AG08395 (cell line): Measurements from ENCODE around the gene TMEM116.
"Not testable (repeated sequence)": the region's sequence is repeated elsewhere in the genome, so short reads cannot be mapped to it uniquely, and the experiment has no call there.

ENCODE experiments used
- DNase-seq: peaks from one replicate; pipeline ENCODE4 v3.0.0; 2012; ENCODE audit warnings: mixed read lengths, low spot score

TMEM116 gene

DNA sequence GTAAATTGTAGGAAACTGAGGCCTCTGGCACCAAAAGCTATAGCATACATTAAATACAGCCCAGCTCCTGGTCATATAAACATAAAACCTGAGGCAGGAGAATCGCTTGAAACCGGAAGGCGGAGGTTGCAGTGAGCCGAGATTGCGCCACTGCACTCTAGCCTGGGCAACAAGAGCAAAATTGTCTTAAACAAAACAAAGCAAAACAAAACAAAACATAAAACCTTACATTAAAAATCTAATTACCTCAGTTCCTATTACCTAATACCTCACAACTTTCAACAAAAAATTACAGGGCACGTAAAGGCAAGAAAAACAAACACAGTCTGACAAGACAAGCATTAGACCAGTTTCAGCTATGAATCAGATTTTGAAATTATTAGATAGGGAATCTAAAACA lies 36.7 kb downstream of the TMEM116 start:
- DNase-seq: no peak

- no peak for DNase-seq
These were observed 37.6 kb downstream of the TMEM116 start for GRCh38 chr12:111975161-111975931.

GRCh38 chr12:111971800-111972199 lies 41.2 kb downstream of the TMEM116 start:
- no peak for DNase-seq

- DNase-seq: no peak
These were observed 48.0 kb downstream of the TMEM116 start for GRCh38 chr12:111964935-111965334.

GRCh38 chr12:111959518-111959917 lies 53.4 kb downstream of the TMEM116 start:
- not testable (repeated sequence) for DNase-seq

GRCh38 chr12:111957224-111957623 lies 55.7 kb downstream of the TMEM116 start:
- not testable (repeated sequence) for DNase-seq

DNA sequence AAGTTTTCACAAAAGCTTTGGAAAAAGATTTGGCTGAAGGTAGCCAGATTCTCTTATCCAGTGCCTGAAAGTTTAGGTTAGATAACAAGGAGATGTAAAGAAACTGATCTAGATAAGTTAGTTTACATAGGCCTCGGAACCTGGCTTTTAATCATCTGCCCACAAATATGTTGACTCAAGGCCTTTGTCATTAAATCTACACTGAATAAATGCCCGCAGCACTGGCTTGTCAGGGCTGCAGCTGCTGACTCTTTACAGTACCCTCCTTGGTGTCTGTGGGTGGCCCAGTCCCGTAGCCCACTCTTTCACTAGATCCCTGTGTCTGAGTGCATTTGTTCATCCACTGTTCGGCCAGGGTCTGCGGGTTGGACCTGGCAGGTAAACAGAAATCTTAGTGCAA lies 58.0 kb downstream of the TMEM116 start:
- DNase-seq: no peak

GRCh38 chr12:111953455-111953854 lies 59.5 kb downstream of the TMEM116 start:
- no peak for DNase-seq

- not testable (repeated sequence) for DNase-seq
These were observed 60.7 kb downstream of the TMEM116 start for GRCh38 chr12:111952084-111952787.

DNA sequence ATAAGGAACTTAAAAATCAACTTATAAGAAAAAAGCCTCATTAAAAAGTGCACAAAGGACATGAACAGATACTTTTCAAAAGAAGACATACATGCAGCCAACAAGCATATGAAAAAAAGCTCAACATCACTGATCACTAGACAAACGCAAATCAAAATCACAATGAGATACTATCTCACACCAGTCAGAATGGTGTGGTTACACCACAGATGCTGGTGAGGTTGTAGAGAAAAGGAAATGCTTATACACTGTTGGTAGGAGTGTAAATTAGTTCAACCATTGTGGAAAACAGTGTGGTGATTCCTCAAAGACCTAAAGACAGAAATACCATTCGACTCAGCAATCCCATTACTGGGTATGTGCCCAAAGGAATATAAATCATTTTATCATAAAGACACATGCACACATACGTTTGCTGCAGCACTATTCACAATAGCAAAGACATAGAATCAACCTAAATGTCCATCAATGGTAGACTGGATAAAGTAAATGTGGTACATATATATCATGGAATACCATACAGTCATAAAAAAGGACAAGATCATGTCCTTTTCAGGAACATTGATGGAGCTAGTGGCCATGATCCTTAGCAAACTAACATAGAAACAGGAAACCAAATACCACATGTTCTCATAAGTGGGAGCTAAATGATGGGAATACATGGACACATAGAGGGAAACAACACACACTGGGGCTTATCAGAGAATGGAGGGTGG lies 61.8 kb downstream of the TMEM116 start:
- not testable (repeated sequence) for DNase-seq

DNA sequence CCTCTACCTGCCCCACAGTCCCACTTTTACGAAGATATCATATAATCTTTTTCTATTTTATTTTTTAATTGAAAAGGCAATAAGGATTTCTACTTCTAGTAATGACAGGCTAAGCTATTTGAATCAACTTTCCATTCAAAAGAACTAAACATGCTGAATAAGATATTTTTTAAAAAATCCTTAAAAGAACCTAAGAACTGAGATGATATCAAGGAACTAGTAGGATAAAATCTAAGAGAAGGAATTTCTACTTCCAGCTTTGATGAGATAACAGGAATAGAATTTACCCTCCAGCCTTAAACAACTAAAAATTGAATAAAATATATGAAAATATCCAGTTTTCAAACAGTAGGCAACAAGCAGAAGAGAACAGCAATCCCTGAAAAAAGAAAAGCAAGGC lies 69.0 kb downstream of the TMEM116 start:
- DNase-seq: no peak

DNA sequence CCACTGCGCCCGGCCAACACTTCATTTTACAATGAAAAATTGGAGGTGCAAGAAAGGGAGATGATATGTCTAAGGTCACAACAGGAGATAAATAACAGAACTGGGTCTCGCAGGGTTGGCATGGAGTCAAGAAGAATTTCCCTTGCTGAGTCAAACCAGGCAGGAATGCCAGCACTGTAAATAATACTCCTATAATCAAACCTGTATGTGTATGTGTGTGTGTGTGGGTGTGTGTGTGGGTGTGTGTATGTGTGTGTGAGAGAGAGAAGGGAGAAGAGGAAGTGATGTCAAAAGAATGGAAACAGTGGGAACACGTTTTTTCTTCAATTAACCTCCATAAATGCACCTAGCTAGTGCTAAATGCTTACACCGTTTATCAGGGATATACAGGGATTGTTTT lies 70.4 kb downstream of the TMEM116 start:
- DNase-seq: peak; percentile 5

- peak; percentile 11 for DNase-seq
These were observed 75.5 kb downstream of the TMEM116 start for GRCh38 chr12:111937429-111937828.

- DNase-seq: no peak
These were observed 76.1 kb downstream of the TMEM116 start for GRCh38 chr12:111936869-111937268.

DNA sequence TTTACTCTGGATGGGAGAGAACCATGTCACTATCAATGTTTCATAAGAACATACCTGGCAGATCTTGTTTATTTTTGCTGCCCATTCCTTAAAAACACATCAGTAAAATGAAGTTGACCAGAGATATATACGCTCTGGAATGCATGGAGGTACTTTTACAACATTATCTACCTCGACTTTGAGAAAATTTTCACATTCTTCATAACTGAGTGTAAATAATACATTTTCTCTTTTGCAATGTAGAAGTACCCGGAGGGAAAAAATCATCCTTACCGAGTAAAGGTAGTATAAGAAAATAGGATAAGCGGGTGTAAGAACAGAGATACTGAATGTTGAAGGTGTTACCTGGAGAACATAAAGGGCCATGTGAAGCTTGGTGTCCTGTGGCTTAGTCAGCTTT lies 80.7 kb downstream of the TMEM116 start:
- DNase-seq: no peak

- no peak for DNase-seq
These were observed 85.6 kb downstream of the TMEM116 start for GRCh38 chr12:111927346-111927745.

DNA sequence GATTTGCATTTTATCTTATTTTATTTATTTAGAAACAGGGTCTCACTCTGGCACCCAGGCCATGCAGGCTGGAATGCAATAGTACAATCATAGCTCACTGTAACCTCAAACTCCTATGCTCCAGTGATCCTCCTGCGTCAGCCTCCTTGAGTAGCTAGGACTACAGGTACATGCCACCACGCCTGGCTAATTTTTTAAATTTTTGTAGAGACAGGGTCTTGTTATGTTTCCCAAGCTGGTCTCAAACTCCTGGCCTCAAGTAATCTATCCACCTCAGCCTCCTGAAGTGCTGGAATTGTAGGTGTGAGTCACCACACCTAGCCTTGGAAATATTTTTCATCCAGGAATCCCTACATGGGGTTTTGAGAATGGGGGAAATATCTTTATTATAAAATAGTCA lies 86.3 kb downstream of the TMEM116 start:
- no peak for DNase-seq

DNA sequence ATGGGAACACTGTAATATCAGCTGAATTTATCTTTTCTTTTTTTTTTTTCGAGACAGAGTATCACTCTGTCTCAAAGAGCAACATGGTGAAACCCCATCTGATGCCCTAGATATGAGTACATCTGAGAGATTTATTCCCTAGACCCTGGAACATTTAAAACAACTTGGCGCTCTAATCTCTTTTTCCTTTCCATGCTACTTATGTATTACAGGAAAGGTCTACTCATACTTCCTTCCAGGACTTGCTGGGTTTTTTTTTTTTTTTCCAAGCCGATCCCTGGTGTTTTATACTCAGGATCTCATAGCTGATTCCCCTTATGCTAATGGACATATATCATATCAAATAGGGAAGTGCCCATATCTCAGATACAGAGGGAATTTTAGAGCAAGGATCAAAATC lies 87.8 kb downstream of the TMEM116 start:
- no peak for DNase-seq

GRCh38 chr12:111907740-111908139 lies 105.2 kb downstream of the TMEM116 start:
- no peak for DNase-seq

DNA sequence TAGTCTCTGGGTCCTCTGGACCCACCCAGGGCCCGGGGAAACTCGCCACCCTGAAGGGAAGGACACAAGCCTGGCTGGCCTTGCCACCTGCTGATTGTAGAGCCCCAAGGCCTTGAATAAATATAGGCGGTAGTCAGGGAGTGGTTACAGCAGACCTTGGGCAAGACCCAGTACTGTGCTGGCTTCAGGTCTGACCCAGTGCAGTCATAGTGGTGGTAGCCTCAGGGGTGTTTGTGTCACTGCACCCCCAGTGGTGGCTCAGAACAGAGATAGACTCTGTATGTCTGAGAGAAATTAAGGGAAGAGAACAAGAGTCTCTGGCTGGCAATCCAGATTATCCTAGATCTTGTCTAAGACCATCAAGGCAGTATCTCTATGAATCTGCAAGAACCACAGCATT lies 107.5 kb downstream of the TMEM116 start:
- no peak for DNase-seq

DNA sequence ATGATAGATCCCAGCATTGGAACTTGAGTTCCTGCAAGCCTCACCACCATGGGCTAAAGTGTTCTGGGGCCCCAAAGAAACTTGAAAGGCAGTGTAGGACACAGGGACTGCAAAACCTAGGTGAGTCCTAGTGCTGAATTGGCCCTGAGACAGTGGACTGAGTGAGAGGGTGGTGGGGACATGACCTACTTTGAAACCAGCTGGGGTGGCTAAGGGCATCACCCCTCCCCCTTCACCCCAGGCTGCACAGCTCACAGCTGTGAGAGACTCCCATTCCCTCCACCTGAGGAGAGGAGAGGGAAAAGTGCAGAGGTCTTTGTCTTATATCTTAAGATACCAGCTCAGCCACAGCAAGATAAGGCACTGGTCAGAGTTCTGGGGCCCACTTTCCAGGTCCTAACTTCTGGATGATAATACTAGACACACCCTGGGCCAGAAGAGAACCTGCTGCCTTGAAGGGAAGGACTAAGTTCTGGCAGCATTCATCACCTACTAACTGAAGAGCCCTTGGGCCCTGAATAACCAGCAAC lies 108.5 kb downstream of the TMEM116 start:
- DNase-seq: no peak

DNA sequence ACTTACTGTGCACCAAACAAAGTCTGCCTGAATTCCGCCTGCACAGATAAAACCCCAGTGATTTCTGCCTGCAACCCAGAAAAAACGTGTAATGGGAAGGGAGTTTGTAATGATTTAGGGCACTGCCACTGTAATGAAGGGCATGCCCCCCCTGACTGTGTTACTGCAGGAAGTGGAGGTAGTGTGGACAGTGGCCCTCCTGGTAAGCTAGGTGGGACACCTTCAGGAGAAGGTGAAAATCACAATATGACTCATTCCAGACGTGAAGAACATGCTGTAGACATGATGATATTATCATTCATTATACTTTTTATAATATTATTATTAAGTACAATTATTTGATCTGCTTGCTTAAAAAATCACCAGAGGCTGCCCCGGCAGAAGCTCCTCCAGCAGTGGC lies 111.8 kb downstream of the TMEM116 start:
- DNase-seq: no peak

GRCh38 chr12:111894556-111894955 lies 118.4 kb downstream of the TMEM116 start:
- no peak for DNase-seq
